Pancreas (tissue), 10 donors: ENCODE measurements around the gene TRIM62. TPM values are rescaled to one million over a fixed set of nuclear protein-coding genes. Genes with fewer than 3 reads are reported as not detected.
"Not testable (repeated sequence)": the region's sequence is repeated elsewhere in the genome, so short reads cannot be mapped to it uniquely, and the experiment has no call there.

Experiments used
- ATAC-seq, 4 donors: fragments of 200-7000 bp; cut with Tn5 transposase; one replicate each; pipeline versions ENCODE4 v1.8.0 to v1.9.1; 2020; ENCODE audit warnings: mild to moderate bottlenecking in 4 of 4, moderate library complexity in 4 of 4
- DNase-seq, 6 donors: peaks; one replicate each; pipeline ENCODE4 v3.0.0-alpha.2; 2020
- FAIRE-seq: peaks from 2 replicates; lab custom pipeline; 2012; peaks lifted over from hg19 to GRCh38; lab: Jason Lieb, UNC
- H3K27ac ChIP-seq, 4 donors: fragments of 200-600 bp; sonication (generic); 1 replicate in 3 of 4; 2 replicates in 1 of 4; pipeline versions ENCODE4 v1.5.0 to v1.8.0; 2020
- H3K27me3 ChIP-seq, 4 donors: fragments of 200-600 bp; one replicate each; pipeline ENCODE4 v1.8.0; 2021
- H3K36me3 ChIP-seq, 3 donors: fragments of 200-600 bp; sonication (generic) in 1 of 3; one replicate each; pipeline versions ENCODE4 v1.5.0 to v1.8.0; 2020 to 2021
- H3K4me1 ChIP-seq, 3 donors: fragments of 200-600 bp; one replicate each; pipeline ENCODE4 v1.8.0; 2021
- H3K4me3 ChIP-seq, 4 donors: fragments of 200-600 bp; sonication (generic) in 2 of 4; one replicate each; pipeline versions ENCODE4 v1.5.0 to v1.8.0; 2020 to 2021
- H3K9me3 ChIP-seq, 4 donors: fragments of 200-600 bp; one replicate each; pipeline ENCODE4 v1.8.0; 2021
- CTCF ChIP-seq, 4 donors: fragments of 200-600 bp; sonication (generic) in 3 of 4; IDR thresholded peaks; one replicate each; pipeline versions ENCODE4 v1.5.0 to v1.8.0; 2021; ENCODE audit warnings: antibody characterized with exemption in 4 of 4
- WGBS, 2 donors: extraction: QIAGEN DNeasy Blood & Tissue Kit; methylation state at CpG; one replicate each; pipeline ENCODE4 v1.1.7; 2013; 5-methylcytosine and 5-hydroxymethylcytosine counted together
- intact Hi-C, 3 donors: fragments of 100-400 bp; cut with DNase I; formaldehyde crosslinking; loops; one replicate each; pipeline versions ENCODE4 v1.11.1 to v1.14.2; 2022
- polyA plus RNA-seq, 2 donors: library from polyadenylated mRNA; stranded (reverse); fragments of 200-250 nt; gene quantifications; one replicate each; pipeline ENCODE4 v1.2.3, GENCODE V29; 2013
- total RNA-seq, 6 donors: library from RNA; stranded (reverse); fragmentation: NEBNext Ultra II Directional in 4 of 6; extraction: Animal tissue kit (Norgen Biotek cat#: 25700) in 4 of 6; gene quantifications; one replicate each; pipeline versions ENCODE4 v1.2.1 to v1.2.4, GENCODE V29; 2021 to 2023
- donor health status: healthy with polysubstance abuse.
- donor health status: DM: no; HTN: no; CAD: no; lungs with moderate emphysema.
- donor health status: DM: no; HTN: no; CAD: no.
- donor health status: control.
- donor health status: control.
- donor health status: Bipolar disorder and iron deficiency.
- donor health status: DM: yes; HTN: yes; CAD: no.
- donor health status: DM: no; HTN: no; CAD: no.
- donor health status: DM: no; HTN: no; CAD: no.
- donor health status: DM: yes; HTN: yes; CAD: no.

TRIM62 gene
- total and polyA plus RNA-seq, 8 donors = 1.6 to 4.3 (median 2.7) TPM

GRCh38 chr1:33137800-33138199, 44.0 kb downstream of the TRIM62 start:
- FAIRE-seq = no peak
- 68 to 70% methylated on average over 8 of the region's 8 CpGs for WGBS, 2 donors

GRCh38 chr1:33136041-33136440, 45.8 kb downstream of the TRIM62 start:
- H3K27me3 ChIP-seq, intact Hi-C loops, ATAC-seq, H3K9me3 ChIP-seq, H3K27ac ChIP-seq, H3K4me1 ChIP-seq, H3K4me3 ChIP-seq, FAIRE-seq, H3K36me3 ChIP-seq, DNase-seq: not testable (repeated sequence)
- WGBS, 2 donors = 88 to 96% methylated on average over 1 of the region's 1 CpG

More at GRCh38 chr1:33137800-33138199, 44.0 kb downstream of the TRIM62 start:
- TF ChIP-seq CTCF (IDR thresholded peaks at IDR 0.05) = peak in 1 of 4 donors; percentile 9
- DNase-seq = no peak
- H3K36me3 ChIP-seq = no peaks in the 10 kb centered on the region
- no peak overlapping the region for H3K27ac ChIP-seq
- H3K9me3 ChIP-seq = no peaks in the 10 kb centered on the region
- intact Hi-C loops = no loop called here
- no peak overlapping the region for H3K4me3 ChIP-seq
- no peaks in the 10 kb centered on the region for H3K27me3 ChIP-seq
- peak in 1 of 4 donors; percentile 28 for ATAC-seq
- no peaks in the 10 kb centered on the region for H3K4me1 ChIP-seq

GRCh38 chr1:33133478-33134105, 48.3 kb downstream of the TRIM62 start:
- Histone ChIP-seq H3K9me3 (no peaks in the 10 kb centered on the region), H3K4me3 (no peak overlapping the region), H3K27me3 (no peaks in the 10 kb centered on the region), H3K4me1 (peaks cover 0 to 2% (median under 1%) of the 10 kb centered on the region in 3 donors), H3K36me3 (no peaks in the 10 kb centered on the region), H3K27ac (no peak overlapping the region)
- ATAC-seq (peak in 1 of 4 donors; percentile 28), DNase-seq (no peak), FAIRE-seq (no peak)
- TF ChIP-seq CTCF (IDR thresholded peaks at IDR 0.05) = no peak
- intact Hi-C loops = no loop called here
- WGBS, 2 donors = 62 to 66% methylated on average over 10 of the region's 10 CpGs

GRCh38 chr1:33132549-33132948, 49.3 kb downstream of the TRIM62 start:
- DNase-seq (no peak), ATAC-seq (no peak), FAIRE-seq (no peak)
- H3K27ac ChIP-seq = no peak overlapping the region
- H3K4me1 ChIP-seq = peaks cover 6 to 7% (median 7%) of the 10 kb centered on the region in 3 donors
- 96 to 98% methylated on average over 2 of the region's 2 CpGs for WGBS, 2 donors
- H3K4me3 ChIP-seq = no peak overlapping the region
- intact Hi-C loops = no loop called here
- H3K9me3 ChIP-seq = no peaks in the 10 kb centered on the region
- H3K27me3 ChIP-seq = no peaks in the 10 kb centered on the region
- no peak for TF ChIP-seq CTCF (IDR thresholded peaks at IDR 0.05)
- no peaks in the 10 kb centered on the region for H3K36me3 ChIP-seq

GRCh38 chr1:33131191-33131590, 50.7 kb downstream of the TRIM62 start:
- ATAC-seq (no peak), DNase-seq (no peak), FAIRE-seq (no peak)
- H3K36me3 ChIP-seq = no peaks in the 10 kb centered on the region
- TF ChIP-seq CTCF (IDR thresholded peaks at IDR 0.05) = no peak
- 76 to 77% methylated on average over 2 of the region's 2 CpGs for WGBS, 2 donors
- no peaks in the 10 kb centered on the region for H3K9me3 ChIP-seq
- intact Hi-C loops = no loop called here
- H3K27me3 ChIP-seq = no peaks in the 10 kb centered on the region
- H3K4me1 ChIP-seq = peaks cover 6 to 12% (median 12%) of the 10 kb centered on the region in 3 donors
- no peak overlapping the region for H3K27ac ChIP-seq
- H3K4me3 ChIP-seq = no peak overlapping the region
